Left ventricle myocardium inferior (tissue), 1 donor: ENCODE measurements around the gene HMGN4. TPM values are rescaled to one million over a fixed set of nuclear protein-coding genes. Genes with fewer than 3 reads are reported as not detected.

Source experiments
- DNase-seq: peaks from one replicate; pipeline ENCODE4 v3.0.0-alpha.2; 2020
- H3K27ac ChIP-seq: fragments of 200-600 bp; replicated peaks from 2 replicates; pipeline ENCODE4 v1.8.0; 2021
- H3K27me3 ChIP-seq: fragments of 200-600 bp; 2 replicates; pipeline ENCODE4 v1.8.0; 2021; ENCODE audit warnings: low read depth
- H3K36me3 ChIP-seq: fragments of 200-600 bp; 2 replicates; pipeline ENCODE4 v1.8.0; 2021
- H3K4me1 ChIP-seq: fragments of 200-600 bp; 2 replicates; pipeline ENCODE4 v1.8.0; 2021
- H3K4me3 ChIP-seq: fragments of 200-600 bp; 2 replicates; pipeline ENCODE4 v1.8.0; 2021; ENCODE audit warnings: mild to moderate bottlenecking, moderate library complexity
- H3K9me3 ChIP-seq: fragments of 200-600 bp; replicated peaks from 2 replicates; pipeline ENCODE4 v1.8.0; 2021
- CTCF ChIP-seq: fragments of 200-600 bp; IDR thresholded peaks from 2 replicates; pipeline ENCODE4 v1.8.0; 2021; ENCODE audit warnings: antibody characterized with exemption, mild to moderate bottlenecking, borderline replicate concordance
- intact Hi-C: fragments of 100-400 bp; cut with micrococcal nuclease; formaldehyde crosslinking; loops from one replicate; pipeline ENCODE4 v1.11.0; 2022
- long read RNA-seq: library from polyadenylated mRNA; unstranded; transcript quantifications from one replicate; pipeline ENCODE4 v2.0.0, GENCODE V29; 2021
- total RNA-seq: library from RNA; stranded (reverse); fragmentation: NEBNext Ultra II Directional; extraction: Animal tissue kit (Norgen Biotek cat#: 25700); gene quantifications from one replicate; pipeline ENCODE4 v1.2.1, GENCODE V29; 2021
- donor health status: DM: no; HTN: yes; CAD: no; lungs with severe emphysema.

Gene HMGN4
- 29.7 TPM for total RNA-seq
- long read RNA-seq, transcript HMGN4-201 (2 exons, 1,225 nt), result major isoform, 40 of 43 reads
- long read RNA-seq, partial matches to known transcripts, result 1 of 43 reads
- long read RNA-seq, other reads (novel, unspliced or antisense), result 2 of 43 reads

- H3K27me3 ChIP-seq, result no peaks in the 10 kb centered on the region
- peak within 1 kb of the TSS; percentile 90 for H3K27ac ChIP-seq
- H3K4me1 ChIP-seq, result peaks cover 51% of the 10 kb centered on the region
- intact Hi-C loops, result no loop called here
- peaks cover 15% of the 10 kb centered on the region for H3K36me3 ChIP-seq
- no peaks in the 10 kb centered on the region for H3K9me3 ChIP-seq
- DNase-seq, result peak; percentile 80
- no peak for TF ChIP-seq CTCF
- H3K4me3 ChIP-seq, result peak within 1 kb of the TSS; percentile 95
Observed at GRCh38 chr6:26537846-26538571, at the start of gene HMGN4. Gene HMGN4, plus strand, starts transcription at chr6:26538366. Its CDS starts 6,841 bp downstream, at chr6:26545207.

GRCh38 chr6:26489996-26490964 lies 47.9 kb upstream of the HMGN4 start:
- Histone ChIP-seq H3K9me3 (peaks cover 16% of the 10 kb centered on the region), H3K4me3 (no peak overlapping the region), H3K4me1 (no peaks in the 10 kb centered on the region), H3K36me3 (no peaks in the 10 kb centered on the region), H3K27me3 (no peaks in the 10 kb centered on the region), H3K27ac (no peak overlapping the region)
- no peak for DNase-seq
- no peak for TF ChIP-seq CTCF
- intact Hi-C loops, result no loop called here

GRCh38 chr6:26491604-26492003 lies 46.6 kb upstream of the HMGN4 start:
- TF ChIP-seq CTCF, result no peak
- intact Hi-C loops, result no loop called here
- Histone ChIP-seq H3K27ac (no peak overlapping the region), H3K36me3 (no peaks in the 10 kb centered on the region), H3K9me3 (peaks cover 15% of the 10 kb centered on the region), H3K4me3 (no peak overlapping the region), H3K27me3 (no peaks in the 10 kb centered on the region), H3K4me1 (no peaks in the 10 kb centered on the region)
- no peak for DNase-seq

GRCh38 chr6:26493258-26493657 lies 44.9 kb upstream of the HMGN4 start:
- H3K9me3 ChIP-seq, result no peaks in the 10 kb centered on the region
- intact Hi-C loops, result no loop called here
- no peak overlapping the region for H3K27ac ChIP-seq
- no peaks in the 10 kb centered on the region for H3K4me1 ChIP-seq
- no peak overlapping the region for H3K4me3 ChIP-seq
- no peak for DNase-seq
- H3K36me3 ChIP-seq, result no peaks in the 10 kb centered on the region
- H3K27me3 ChIP-seq, result no peaks in the 10 kb centered on the region
- TF ChIP-seq CTCF, result peak; percentile 19

- Histone ChIP-seq H3K27ac (no peak overlapping the region), H3K27me3 (no peaks in the 10 kb centered on the region), H3K9me3 (no peaks in the 10 kb centered on the region), H3K4me3 (no peak overlapping the region), H3K4me1 (no peaks in the 10 kb centered on the region), H3K36me3 (no peaks in the 10 kb centered on the region)
- DNase-seq, result no peak
- no peak for TF ChIP-seq CTCF
- intact Hi-C loops, result no loop called here
Observed at GRCh38 chr6:26494117-26494516, 44.0 kb upstream of the HMGN4 start.
